HepG2 (cell line): ENCODE results near the gene COL4A6. TPM values are rescaled to one million over a fixed set of nuclear protein-coding genes. Genes with fewer than 3 reads are reported as not detected.

Source experiments
- ATAC-seq: fragments of 200-7000 bp; cut with Tn5 transposase; 3 replicates; pipeline ENCODE4 v1.9.1; 2020; ENCODE audit warnings: mild to moderate bottlenecking, moderate library complexity
- BruUV-seq: library from RNA; stranded (reverse); fragments of 400-500 nt; replicated peaks from 2 replicates; lab custom pipeline; 2021; lab: Mats Ljungman, UMichigan
- CTCF ChIA-PET: fragments of 300-600 bp; formaldehyde crosslinking; extraction: SDS; loops from one replicate; lab custom pipeline; 2021; ENCODE audit warnings: low total read pairs, inconsistent platforms, low intra/inter-chr PET ratio; lab: Yijun Ruan, JAX
- POLR2A ChIA-PET: fragments of 350-600 bp; sonication (Branson Sonifier 250); formaldehyde crosslinking; loops from one replicate; lab custom pipeline; 2020; ENCODE audit warnings: antibody characterized with exemption, inconsistent platforms; lab: Yijun Ruan, JAX
- DNase-seq: peaks from one replicate; pipeline ENCODE4 v3.0.0-alpha.2; 2015; ENCODE audit warnings: low spot score
- FAIRE-seq: peaks from 3 replicates; lab custom pipeline; 2011; peaks lifted over from hg19 to GRCh38; lab: Jason Lieb, UNC
- H2AFZ ChIP-seq: one replicate; pipeline ENCODE4 v1.6.1; 2011; ENCODE audit warnings: low read length, inconsistent platforms
- H3K27ac ChIP-seq: fragments of 300-600 bp; 3 replicates; pipeline ENCODE4 v1.8.0; 2011; ENCODE audit warnings: mixed run types, mild to moderate bottlenecking, mixed read lengths, low read length, inconsistent platforms; ENCODE audit not compliant: insufficient read depth; ENCODE audit errors: extremely low read length
- H3K27me3 ChIP-seq, 2 experiments: fragments of 200-600 bp in 1 of 2; 2 replicates in 1 of 2; 3 replicates in 1 of 2; pipeline versions ENCODE4 v1.6.0 to v1.8.0; 2011; ENCODE audit warnings: low read length in 2 of 2, mild to moderate bottlenecking in 2 of 2, moderate library complexity in 2 of 2, inconsistent platforms in 1 of 2; ENCODE audit not compliant: insufficient read depth in 2 of 2, control insufficient read depth in 1 of 2
- H3K36me3 ChIP-seq, 2 experiments: fragments of 200-600 bp in 1 of 2; replicated peaks in 1 of 2; 2 replicates in 1 of 2; 3 replicates in 1 of 2; pipeline versions ENCODE4 v1.5.1 to v1.8.0; 2011; ENCODE audit warnings: low read length in 2 of 2, inconsistent platforms in 1 of 2; ENCODE audit not compliant: insufficient read depth in 2 of 2, control insufficient read depth in 1 of 2
- H3K4me1 ChIP-seq: 2 replicates; pipeline ENCODE4 v1.5.1; 2012; ENCODE audit warnings: low read length, inconsistent platforms; ENCODE audit not compliant: insufficient read depth
- H3K4me2 ChIP-seq: 2 replicates; pipeline ENCODE4 v1.6.0; 2011; ENCODE audit warnings: low read depth, low read length, inconsistent platforms
- H3K4me3 ChIP-seq, 3 experiments: fragments of 200-600 bp in 1 of 3; sonication (generic), shearing (Covaris generic) in 1 of 3; replicated peaks in 1 of 3; 2 replicates each; pipeline ENCODE4 v1.5.1; 2011 to 2016; ENCODE audit warnings: low read length in 3 of 3, inconsistent platforms in 2 of 3, low read depth in 2 of 3, mild to moderate bottlenecking in 2 of 3, control low read depth in 1 of 3, mixed read lengths in 1 of 3; ENCODE audit not compliant: insufficient read depth in 1 of 3
- H3K79me2 ChIP-seq: one replicate; pipeline ENCODE4 v1.6.1; 2011; ENCODE audit warnings: low read length, inconsistent platforms; ENCODE audit not compliant: insufficient read depth
- H3K9ac ChIP-seq: 2 replicates; pipeline ENCODE4 v1.6.0; 2011; ENCODE audit warnings: mild to moderate bottlenecking, low read depth, low read length, inconsistent platforms; ENCODE audit not compliant: insufficient read depth
- H3K9me3 ChIP-seq: 2 replicates; pipeline ENCODE4 v1.5.1; 2012; ENCODE audit warnings: mild to moderate bottlenecking, low read length
- H4K20me1 ChIP-seq: 2 replicates; pipeline ENCODE4 v1.6.0; 2011; ENCODE audit warnings: inconsistent platforms, mild to moderate bottlenecking, low read length, moderate library complexity; ENCODE audit not compliant: insufficient read depth
- CBX2 ChIP-seq, 2 experiments: fragments of 200-600 bp in 1 of 2; sonication (generic); formaldehyde crosslinking in 1 of 2; IDR thresholded peaks; 2 replicates each; pipeline versions ENCODE4 v1.7.0 to v1.8.1; 2018 to 2022; ENCODE audit warnings: low read depth in 2 of 2, low read length in 1 of 2, mild to moderate bottlenecking in 1 of 2, missing genetic modification reagents in 1 of 2
- EED ChIP-seq: sonication (generic); formaldehyde crosslinking; IDR thresholded peaks from 2 replicates; pipeline ENCODE4 v1.5.0; 2020; ENCODE audit warnings: mild to moderate bottlenecking, missing genetic modification reagents
- GTF2F1 ChIP-seq: fragments of 150-350 bp; IDR thresholded peaks from 2 replicates; pipeline ENCODE4 v1.6.1; 2014; ENCODE audit warnings: low read length
- MAZ ChIP-seq, 2 experiments: sonication (generic) in 1 of 2; formaldehyde crosslinking in 1 of 2; IDR thresholded peaks; 2 replicates each; pipeline versions ENCODE4 v1.5.0 to v1.6.1; 2012 to 2020; ENCODE audit warnings: low read depth in 2 of 2, mild to moderate bottlenecking in 2 of 2, borderline replicate concordance in 1 of 2, improper control_type of control experiment in 1 of 2, low read length in 1 of 2, missing genetic modification reagents in 1 of 2, moderate library complexity in 1 of 2
- MXD4 ChIP-seq: IDR thresholded peaks from 2 replicates; pipeline ENCODE4 v1.6.1; 2016; ENCODE audit warnings: mild to moderate bottlenecking, missing biosample characterization, missing genetic modification reagents
- NFIC ChIP-seq: IDR thresholded peaks from 2 replicates; pipeline ENCODE4 v1.6.1; 2012; ENCODE audit warnings: mild to moderate bottlenecking, low read length, inconsistent platforms
- NR2F6 ChIP-seq, 2 experiments: IDR thresholded peaks; 2 replicates each; pipeline ENCODE4 v1.6.1; 2016; ENCODE audit warnings: antibody characterized with exemption in 1 of 2, mild to moderate bottlenecking in 1 of 2
- SOX5 ChIP-seq: IDR thresholded peaks from 2 replicates; pipeline ENCODE4 v1.6.1; 2016; ENCODE audit warnings: borderline replicate concordance
- TOPORS ChIP-seq: sonication (generic); formaldehyde crosslinking; IDR thresholded peaks from 2 replicates; pipeline ENCODE4 v1.8.0; 2023; ENCODE audit warnings: mild to moderate bottlenecking, missing genetic modification reagents
- WIZ ChIP-seq: sonication (generic); formaldehyde crosslinking; IDR thresholded peaks from 2 replicates; pipeline ENCODE4 v1.5.1; 2020; ENCODE audit warnings: mild to moderate bottlenecking, missing genetic modification reagents
- ZBTB42 ChIP-seq: sonication (generic); formaldehyde crosslinking; IDR thresholded peaks from 2 replicates; pipeline ENCODE4 v1.5.0; 2020; ENCODE audit warnings: mild to moderate bottlenecking, missing genetic modification reagents
- ZNF180 ChIP-seq: sonication (generic); formaldehyde crosslinking; IDR thresholded peaks from 2 replicates; pipeline ENCODE4 v1.4.0; 2020; ENCODE audit warnings: low read depth, missing genetic modification reagents, borderline replicate concordance
- ZNF331 ChIP-seq: sonication (generic); formaldehyde crosslinking; IDR thresholded peaks from 2 replicates; pipeline ENCODE4 v1.4.0; 2020; ENCODE audit warnings: missing genetic modification reagents
- WGBS: methylation state at CpG from one replicate; pipeline ENCODE4 v1.1.6; 2017; ENCODE audit warnings: low lambda C conversion rate; 5-methylcytosine and 5-hydroxymethylcytosine counted together
- in situ Hi-C: cut with HindIII; loops from 2 replicates; pipeline ENCODE4 v1.10.0; 2017; ENCODE audit warnings: low pct_unique_long_range_greater_than_20kb; ENCODE audit not compliant: extremely low pct_ligation_motif_present
- intact Hi-C: fragments of 100-400 bp; cut with micrococcal nuclease; formaldehyde crosslinking; loops from one replicate; pipeline ENCODE4 v1.10.0; 2022; ENCODE audit not compliant: unreplicated experiment
- polyA plus RNA-seq, 8 experiments: library from polyadenylated mRNA; depleted of rRNA in 3 of 8; stranded (reverse) in 7 of 8; unstranded in 1 of 8; fragments of >200 nt; fragmentation: Illumina TruSeq in 4 of 8; extraction: Trizol in 4 of 8; gene quantifications; 2 replicates each; pipeline versions ENCODE4 v1.2.1 to v1.2.3, GENCODE V29; 2011 to 2016; ENCODE audit warnings: low read depth in 4 of 8, missing spikeins in 1 of 8, mixed read lengths in 1 of 8; ENCODE audit not compliant: insufficient read depth in 1 of 8
- total RNA-seq, 5 experiments: library from RNA; depleted of rRNA; stranded (reverse); fragments of >200 nt; fragmentation: Illumina TruSeq; extraction: Trizol; gene quantifications; 2 replicates each; pipeline ENCODE4 v1.2.3, GENCODE V29; 2016; ENCODE audit warnings: low read depth in 1 of 5
- TF ChIP-seq, protein P1 (sequence below): sonication (generic); formaldehyde crosslinking; conservative IDR thresholded peaks from 2 replicates; pipeline ENCODE4 v1.4.0; 2020; ENCODE audit warnings: missing genetic modification reagents
- TF ChIP-seq, protein P2 (sequence below): sonication (generic); formaldehyde crosslinking; IDR thresholded peaks from 2 replicates; pipeline ENCODE4 v1.5.1; 2020; ENCODE audit warnings: missing genetic modification reagents, mild to moderate bottlenecking, borderline replicate concordance
- TF ChIP-seq, protein P3 (sequence below): sonication (generic); formaldehyde crosslinking; IDR thresholded peaks from 2 replicates; pipeline ENCODE4 v1.5.0; 2020; ENCODE audit warnings: missing genetic modification reagents
- TF ChIP-seq, protein P4 (sequence below): sonication (generic); formaldehyde crosslinking; IDR thresholded peaks from 2 replicates; pipeline ENCODE4 v1.4.0; 2020; ENCODE audit warnings: missing genetic modification reagents

Gene COL4A6
- total and polyA plus RNA-seq, 2 of the 13 experiments (the other 11 are each of a cell fraction or from before 2014, with no cell fraction given) = 4.5 to 8.2 TPM

DNA sequence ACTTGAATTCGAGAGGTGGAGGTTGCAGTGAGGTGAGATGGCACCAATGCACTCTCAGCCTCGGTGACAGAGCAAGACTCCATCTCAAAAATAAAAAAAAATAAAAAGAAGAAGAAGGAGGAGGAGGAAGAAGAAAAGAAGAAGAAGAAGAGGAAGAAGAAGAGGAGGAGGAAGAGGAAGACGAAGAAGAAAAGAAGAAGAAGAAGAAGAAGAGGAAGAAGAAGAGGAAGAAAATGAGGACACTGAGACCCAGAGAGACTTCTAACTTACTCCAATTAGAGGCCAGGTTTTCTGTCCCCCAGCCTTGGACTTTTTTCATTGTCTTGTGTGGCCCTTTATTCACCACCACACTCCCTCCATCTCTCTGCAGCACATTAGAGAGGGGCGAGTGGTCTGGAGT, 276.0 kb downstream of the COL4A6 start:
- POLR2A ChIA-PET = no interaction called here
- CTCF ChIA-PET = no interaction called here
- BruUV-seq = no TSS peak

More for the DNA sequence above, 276.0 kb downstream of the COL4A6 start:
- Histone ChIP-seq H3K27me3 (no peaks in the 10 kb centered on the region), H3K27ac (no peak overlapping the region), H4K20me1 (no peaks in the 10 kb centered on the region), H3K36me3 (no peaks in the 10 kb centered on the region), H3K79me2 (no peaks in the 10 kb centered on the region), H3K4me1 (no peaks in the 10 kb centered on the region), H2AFZ (no peak overlapping the region), H3K9me3 (no peaks in the 10 kb centered on the region), H3K4me2 (no peak overlapping the region), H3K4me3 (no peak overlapping the region), H3K9ac (no peak overlapping the region)
- DNase-seq (no peak), FAIRE-seq (no peak), ATAC-seq (no peak)
- TF ChIP-seq WIZ (CRISPR knock-in tag) (no peak), NFIC (no peak), SOX5 (CRISPR knock-in tag) (no peak), ZNF180 (CRISPR knock-in tag) (no peak), MAZ (IDR thresholded peaks at IDR 0.05; ENCODE audit: borderline replicate concordance, low read depth, low read length) (no peak), MAZ (CRISPR knock-in tag; IDR thresholded peaks at IDR 0.05; ENCODE audit: low read depth) (no peak), ZBTB42 (CRISPR knock-in tag) (no peak), ZNF331 (CRISPR knock-in tag) (no peak), EED (CRISPR knock-in tag) (no peak), GTF2F1 (no peak), NR2F6 (IDR thresholded peaks at IDR 0.05) (no peak), NR2F6 (CRISPR knock-in tag; IDR thresholded peaks at IDR 0.05) (no peak), TOPORS (CRISPR knock-in tag) (no peak), MXD4 (no peak), CBX2 (IDR thresholded peaks at IDR 0.05; ENCODE audit: low read depth, low read length) (no peak), CBX2 (CRISPR knock-in tag; IDR thresholded peaks at IDR 0.05; ENCODE audit: low read depth) (no peak)
- TF ChIP-seq, protein P1, sequence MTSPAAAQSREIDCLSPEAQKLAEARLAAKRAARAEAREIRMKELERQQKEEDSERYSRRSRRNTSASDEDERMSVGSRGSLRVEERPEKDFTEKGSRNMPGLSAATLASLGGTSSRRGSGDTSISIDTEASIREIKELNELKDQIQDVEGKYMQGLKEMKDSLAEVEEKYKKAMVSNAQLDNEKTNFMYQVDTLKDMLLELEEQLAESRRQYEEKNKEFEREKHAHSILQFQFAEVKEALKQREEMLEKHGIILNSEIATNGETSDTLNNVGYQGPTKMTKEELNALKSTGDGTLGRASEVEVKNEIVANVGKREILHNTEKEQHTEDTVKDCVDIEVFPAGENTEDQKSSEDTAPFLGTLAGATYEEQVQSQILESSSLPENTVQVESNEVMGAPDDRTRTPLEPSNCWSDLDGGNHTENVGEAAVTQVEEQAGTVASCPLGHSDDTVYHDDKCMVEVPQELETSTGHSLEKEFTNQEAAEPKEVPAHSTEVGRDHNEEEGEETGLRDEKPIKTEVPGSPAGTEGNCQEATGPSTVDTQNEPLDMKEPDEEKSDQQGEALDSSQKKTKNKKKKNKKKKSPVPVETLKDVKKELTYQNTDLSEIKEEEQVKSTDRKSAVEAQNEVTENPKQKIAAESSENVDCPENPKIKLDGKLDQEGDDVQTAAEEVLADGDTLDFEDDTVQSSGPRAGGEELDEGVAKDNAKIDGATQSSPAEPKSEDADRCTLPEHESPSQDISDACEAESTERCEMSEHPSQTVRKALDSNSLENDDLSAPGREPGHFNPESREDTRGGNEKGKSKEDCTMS (CRISPR knock-in tag) = no peak
- TF ChIP-seq, protein P2, sequence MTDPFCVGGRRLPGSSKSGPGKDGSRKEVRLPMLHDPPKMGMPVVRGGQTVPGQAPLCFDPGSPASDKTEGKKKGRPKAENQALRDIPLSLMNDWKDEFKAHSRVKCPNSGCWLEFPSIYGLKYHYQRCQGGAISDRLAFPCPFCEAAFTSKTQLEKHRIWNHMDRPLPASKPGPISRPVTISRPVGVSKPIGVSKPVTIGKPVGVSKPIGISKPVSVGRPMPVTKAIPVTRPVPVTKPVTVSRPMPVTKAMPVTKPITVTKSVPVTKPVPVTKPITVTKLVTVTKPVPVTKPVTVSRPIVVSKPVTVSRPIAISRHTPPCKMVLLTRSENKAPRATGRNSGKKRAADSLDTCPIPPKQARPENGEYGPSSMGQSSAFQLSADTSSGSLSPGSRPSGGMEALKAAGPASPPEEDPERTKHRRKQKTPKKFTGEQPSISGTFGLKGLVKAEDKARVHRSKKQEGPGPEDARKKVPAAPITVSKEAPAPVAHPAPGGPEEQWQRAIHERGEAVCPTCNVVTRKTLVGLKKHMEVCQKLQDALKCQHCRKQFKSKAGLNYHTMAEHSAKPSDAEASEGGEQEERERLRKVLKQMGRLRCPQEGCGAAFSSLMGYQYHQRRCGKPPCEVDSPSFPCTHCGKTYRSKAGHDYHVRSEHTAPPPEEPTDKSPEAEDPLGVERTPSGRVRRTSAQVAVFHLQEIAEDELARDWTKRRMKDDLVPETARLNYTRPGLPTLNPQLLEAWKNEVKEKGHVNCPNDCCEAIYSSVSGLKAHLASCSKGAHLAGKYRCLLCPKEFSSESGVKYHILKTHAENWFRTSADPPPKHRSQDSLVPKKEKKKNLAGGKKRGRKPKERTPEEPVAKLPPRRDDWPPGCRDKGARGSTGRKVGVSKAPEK = no peak
- TF ChIP-seq, protein P3, sequence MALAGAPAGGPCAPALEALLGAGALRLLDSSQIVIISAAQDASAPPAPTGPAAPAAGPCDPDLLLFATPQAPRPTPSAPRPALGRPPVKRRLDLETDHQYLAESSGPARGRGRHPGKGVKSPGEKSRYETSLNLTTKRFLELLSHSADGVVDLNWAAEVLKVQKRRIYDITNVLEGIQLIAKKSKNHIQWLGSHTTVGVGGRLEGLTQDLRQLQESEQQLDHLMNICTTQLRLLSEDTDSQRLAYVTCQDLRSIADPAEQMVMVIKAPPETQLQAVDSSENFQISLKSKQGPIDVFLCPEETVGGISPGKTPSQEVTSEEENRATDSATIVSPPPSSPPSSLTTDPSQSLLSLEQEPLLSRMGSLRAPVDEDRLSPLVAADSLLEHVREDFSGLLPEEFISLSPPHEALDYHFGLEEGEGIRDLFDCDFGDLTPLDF = no peak
- TF ChIP-seq, protein P4, sequence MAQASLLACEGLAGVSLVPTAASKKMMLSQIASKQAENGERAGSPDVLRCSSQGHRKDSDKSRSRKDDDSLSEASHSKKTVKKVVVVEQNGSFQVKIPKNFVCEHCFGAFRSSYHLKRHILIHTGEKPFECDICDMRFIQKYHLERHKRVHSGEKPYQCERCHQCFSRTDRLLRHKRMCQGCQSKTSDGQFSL = no peak
- intact Hi-C loops (no loop called here), in situ Hi-C loops (no loop called here)
- WGBS = 51% methylated on average over 4 of the region's 4 CpGs
